GM10847 (cell line): ENCODE results near the gene LAPTM5.

Experiments used
- POLR2A ChIP-seq: IDR thresholded peaks from 2 replicates; pipeline ENCODE4 v1.6.1; 2011; ENCODE audit not compliant: insufficient read length; ENCODE audit errors: extremely low read depth

Gene LAPTM5

DNA sequence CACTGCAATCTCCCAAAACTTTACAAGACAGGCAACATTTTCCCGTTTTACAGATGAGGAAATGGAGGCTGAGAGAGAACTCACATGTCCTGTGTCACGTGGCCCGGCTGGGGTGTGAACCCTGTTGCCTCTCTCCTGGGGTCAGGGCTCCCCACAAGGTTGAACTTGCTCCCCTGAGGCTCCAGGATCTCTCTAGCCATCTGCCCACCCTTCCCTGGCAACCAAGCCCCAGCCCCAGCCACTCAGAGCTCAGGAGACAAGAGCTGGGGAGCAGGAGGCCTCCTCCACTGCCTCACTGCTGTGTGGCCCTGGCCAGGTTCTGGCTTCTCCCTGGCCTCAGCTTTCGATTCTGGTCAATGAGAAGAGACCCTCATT is 11.8 kb downstream of the LAPTM5 start:
- TF ChIP-seq POLR2A: no peak

DNA sequence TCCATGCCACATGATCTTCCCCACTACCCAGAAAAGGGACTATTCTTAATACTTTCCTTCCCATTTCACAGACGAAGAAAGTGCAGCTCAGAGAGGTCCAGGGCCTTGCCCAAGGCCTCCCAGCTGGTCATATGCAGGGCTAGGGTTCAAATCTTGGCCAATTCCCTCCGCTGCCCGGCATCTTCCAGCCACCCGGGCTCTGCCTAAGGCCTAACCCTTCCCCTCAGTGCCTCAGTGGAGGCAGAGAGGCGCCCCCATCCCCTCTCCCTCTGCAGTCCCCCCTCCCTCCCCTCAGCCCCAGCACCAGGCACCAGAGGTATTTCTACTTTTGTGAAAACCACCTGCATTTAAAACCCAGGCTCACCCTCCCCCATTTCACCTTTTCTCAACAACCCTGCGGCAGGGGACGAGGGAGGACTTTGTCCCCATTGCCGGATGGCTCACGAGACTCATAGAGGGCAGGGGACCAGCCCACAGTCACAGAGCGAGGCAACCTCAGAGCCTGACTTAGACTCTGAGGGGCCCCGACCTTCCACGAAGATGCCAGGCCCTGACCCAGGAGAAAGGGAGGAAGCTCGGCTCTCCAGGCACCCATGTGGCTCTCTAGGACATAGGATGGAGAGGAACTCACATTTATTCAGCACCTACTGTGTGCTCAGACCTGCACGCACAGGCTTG is 12.3 kb downstream of the LAPTM5 start:
- no peak for TF ChIP-seq POLR2A

DNA sequence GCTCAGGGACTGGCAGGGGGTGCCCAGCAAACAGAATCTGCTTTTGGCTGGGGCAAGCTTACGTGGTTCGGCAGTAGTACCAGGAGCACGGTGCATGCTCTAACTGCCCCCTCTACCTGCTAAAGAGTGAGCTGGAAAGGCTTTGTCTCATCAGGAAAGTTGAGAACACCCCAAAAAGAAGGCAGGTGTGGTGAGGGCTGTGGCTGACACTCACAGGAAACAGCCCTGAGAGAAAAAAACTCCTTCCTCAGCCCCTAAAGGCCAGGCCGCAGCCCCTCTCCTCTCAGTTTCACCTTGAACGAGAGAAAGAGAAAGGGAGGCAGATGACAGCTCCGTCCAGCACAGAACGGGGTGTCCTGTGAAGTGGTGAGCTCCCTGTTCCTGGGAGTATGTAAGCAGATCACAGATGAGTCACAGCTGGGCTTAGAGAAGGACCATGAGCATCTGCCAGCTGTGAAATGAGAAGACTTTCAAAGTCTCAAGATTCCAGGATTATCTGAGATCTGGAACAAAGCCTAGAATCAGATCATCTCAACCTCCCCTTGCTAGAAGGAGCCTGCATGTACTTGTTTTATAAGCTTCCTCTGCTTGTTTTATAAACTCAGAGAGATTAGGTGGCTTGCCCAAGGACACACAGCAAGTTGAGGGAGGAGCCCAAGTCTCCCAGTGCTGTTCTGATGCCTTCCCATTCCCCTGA is 13.4 kb downstream of the LAPTM5 start:
- no peak for TF ChIP-seq POLR2A

DNA sequence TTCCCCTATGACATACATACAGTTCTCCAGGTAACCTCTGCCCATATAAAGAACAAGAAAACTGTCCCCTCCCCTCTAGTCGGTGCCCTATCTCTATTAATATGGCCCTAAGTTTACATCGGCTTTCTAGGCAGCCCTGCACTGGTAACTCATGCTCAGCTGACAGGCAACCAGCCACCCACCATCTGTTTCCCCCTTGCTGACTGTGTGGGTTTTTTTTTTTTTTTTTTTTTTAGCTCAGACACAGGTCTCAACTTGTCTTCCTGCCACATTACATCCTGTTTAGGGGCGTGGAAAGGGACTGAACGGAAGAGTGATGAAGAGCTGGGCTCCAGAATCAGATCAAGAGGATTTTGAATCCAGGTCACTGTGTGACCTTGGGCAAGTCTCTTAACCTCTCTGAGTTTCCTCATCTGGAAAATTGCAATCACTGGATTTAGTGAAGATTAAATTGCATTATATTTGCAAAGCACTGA is 14.0 kb downstream of the LAPTM5 start:
- no peak for TF ChIP-seq POLR2A

DNA sequence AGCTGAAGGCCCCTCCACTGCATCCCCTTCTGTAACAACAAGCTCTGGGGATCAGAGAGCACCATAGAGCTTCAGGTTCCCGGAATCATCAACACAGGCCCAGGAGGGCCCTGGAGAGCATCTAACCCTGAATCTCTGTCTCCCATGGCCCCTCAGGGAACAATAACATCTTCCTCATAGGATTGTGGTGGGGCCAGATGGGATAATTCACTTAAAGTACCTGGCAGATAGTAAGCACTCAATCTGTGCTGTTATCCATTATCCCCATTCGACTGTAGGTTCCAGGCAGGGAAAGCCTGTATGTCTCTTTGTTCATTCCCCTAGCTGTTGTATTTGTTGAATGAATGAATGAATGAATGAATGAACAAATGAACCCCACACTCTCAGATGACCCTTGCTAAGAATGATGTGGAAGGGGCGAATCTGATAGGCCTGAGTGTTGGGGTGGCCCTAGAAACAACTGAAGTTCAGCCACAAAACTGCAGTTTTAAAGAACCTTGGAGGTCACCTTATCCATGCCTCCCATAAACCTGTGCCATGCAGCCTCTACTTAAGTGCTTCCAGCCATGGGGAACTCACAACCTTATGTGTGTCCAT is 14.5 kb downstream of the LAPTM5 start:
- TF ChIP-seq POLR2A: no peak

DNA sequence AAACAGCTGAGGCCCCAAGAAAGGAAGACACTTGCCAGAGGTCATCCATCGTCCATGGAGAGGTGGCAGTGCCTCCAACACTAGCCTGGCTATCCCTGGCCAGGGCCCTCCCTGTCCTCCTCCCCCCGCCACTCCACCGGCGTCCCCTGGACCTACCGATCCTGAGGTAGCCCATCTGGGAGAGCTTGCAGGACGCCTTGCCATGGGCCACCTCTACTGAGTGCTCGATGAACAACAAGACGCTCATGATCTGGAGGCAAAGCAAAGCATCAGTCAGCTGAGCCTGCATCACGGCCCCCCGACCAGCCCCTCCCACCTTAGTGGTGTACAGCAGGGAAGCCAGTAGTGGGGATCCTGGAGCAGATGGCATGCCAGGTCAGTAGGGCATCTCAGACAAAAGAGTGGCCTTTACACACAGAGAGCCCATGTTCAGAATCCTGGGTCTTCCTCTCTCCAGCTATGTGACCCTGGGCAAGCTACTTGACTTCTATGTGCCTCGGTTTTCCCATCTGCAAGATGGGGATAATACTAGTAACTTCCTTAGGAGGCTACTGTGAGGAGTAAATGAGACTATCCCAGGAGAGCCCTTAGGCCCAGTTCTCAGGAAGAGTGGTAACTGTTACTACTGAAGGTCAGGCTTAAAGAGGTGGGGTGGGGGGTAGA is 15.1 kb downstream of the LAPTM5 start:
- TF ChIP-seq POLR2A: no peak

DNA sequence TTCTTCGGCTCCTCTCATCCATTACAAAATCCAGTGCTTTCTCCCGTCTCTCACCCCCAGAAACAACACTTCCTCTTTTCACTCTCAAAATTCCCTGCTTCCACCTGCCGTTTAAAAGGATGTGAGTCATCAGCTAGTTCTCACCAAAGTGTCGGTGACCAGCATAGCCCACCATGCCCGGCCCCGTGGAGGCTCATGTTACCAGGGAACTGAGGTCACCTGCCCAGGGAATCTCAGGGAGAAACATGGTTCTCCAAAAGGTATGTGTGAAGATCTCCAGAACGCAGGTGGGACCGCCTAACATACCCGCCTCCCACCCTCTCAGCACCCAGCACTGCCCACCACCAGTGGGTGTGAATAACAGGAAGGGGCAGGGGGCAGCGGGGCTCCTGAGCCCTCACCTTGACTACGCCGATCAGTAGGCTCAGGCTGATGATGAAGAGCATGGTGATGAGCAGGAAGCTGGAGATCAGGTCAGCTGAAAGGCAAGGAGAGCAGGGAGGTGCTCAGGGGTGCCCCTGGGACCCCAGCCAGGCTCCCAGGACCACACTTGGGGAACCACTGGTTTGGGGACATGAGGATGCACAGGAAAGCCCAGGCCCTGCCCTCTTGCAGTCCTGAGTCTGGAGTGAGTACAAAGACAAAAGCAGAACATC is 16.2 kb downstream of the LAPTM5 start:
- TF ChIP-seq POLR2A: no peak

DNA sequence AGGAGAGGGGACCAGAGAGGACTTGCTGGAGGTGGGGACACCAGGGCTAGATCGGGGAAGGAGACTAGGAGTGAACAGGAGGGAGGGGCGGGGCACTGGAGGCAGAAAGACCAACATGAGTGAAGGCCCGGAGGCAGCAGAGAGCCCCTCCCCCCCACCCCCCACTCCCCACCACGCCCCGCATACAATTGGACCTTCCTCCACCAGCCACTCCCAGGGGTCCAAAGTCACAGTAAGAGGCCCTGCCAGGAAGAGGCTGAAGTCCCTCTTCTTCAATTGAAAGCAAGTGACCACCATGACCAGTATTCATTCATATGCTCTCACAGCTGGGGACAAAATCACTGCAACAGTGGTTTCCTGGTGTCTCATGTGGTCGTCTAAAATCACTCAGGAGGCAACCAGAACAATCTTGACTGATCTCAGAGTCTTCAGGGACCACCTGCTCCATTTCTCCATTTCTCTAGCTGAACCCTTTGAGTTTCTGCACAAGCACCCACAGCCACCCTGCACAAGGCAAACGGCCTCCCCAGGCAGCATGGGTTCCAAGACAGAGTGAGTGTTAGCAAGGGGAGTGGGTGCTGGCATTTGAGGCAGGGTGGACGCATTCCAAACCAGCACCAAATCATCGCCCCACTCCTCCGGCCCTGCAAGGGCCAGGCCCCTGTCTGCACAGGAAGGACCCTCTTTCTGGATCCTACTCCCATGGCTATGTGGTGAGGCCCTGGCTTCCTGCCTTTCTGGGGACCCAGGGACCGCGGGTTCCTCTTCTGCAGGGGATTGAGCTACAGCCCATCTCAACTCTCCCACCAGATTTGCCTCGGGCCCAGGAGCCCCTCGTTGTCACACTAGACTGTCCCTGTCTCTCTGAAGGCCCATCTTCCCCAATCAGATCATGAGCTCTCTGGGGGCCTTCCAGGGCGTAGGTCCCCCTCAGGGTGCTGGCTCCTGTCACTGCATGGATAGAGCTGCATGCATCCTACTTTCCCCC is 17.0 kb downstream of the LAPTM5 start:
- peak; percentile 9 for TF ChIP-seq POLR2A

DNA sequence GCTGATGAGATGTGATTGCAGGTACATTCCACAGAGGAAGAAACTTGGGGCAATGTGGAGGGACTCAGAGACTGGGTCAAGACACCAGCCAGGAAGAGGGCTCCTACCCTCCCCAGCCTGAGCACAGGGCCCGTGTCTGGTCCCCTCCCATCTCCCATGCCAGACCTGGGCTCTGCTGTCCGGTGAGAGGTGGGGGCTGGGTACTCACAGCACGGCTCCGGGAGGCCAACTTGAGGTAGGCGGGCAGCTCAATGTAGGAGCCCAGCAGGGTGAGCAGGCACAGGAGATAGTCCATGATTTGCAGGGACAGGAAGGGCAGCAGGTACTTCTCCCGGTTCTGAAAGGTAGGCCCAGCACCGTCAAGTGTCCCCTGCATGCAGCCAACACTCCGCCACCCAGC is 18.0 kb downstream of the LAPTM5 start:
- TF ChIP-seq POLR2A: no peak

DNA sequence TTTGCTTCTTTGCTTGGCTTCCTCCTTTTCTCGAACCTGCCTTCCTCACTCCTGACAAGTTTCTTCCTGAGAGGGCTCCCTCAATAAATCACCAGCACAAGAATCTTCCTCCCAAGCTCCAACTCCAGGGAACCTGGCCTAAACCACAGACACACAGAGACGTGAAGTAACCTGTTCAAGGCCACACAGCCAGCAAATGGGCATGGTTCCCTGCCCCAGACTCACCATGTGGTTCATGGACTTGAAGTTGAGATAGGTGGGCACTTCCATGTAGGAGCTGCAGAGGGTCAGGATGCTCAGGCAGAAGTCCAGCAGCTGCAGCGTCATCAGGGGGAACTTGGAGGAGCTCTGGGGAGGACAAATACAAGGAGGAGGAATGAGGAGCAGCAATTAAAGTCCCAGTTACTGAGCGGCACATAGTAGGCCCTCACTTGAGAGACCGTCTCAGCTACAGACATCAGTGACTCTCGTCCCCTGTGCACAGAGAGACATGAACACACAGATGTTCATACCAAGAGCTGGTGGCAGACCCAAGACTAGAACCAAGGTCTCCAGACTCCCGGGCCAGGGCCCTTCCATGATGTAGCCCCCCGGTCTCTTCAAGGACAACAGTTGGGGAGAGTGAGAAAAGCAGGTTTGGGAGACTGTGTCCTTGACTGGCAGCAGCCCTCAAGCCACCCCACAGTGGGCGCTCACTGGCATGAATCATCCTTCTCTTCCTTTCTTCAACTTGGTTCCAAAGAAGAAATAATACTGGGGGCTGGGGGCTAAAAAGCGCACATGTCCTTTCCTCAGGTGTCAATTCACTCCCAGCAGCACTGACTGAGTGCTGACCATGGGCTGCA is 18.6 kb downstream of the LAPTM5 start:
- no peak for TF ChIP-seq POLR2A

DNA sequence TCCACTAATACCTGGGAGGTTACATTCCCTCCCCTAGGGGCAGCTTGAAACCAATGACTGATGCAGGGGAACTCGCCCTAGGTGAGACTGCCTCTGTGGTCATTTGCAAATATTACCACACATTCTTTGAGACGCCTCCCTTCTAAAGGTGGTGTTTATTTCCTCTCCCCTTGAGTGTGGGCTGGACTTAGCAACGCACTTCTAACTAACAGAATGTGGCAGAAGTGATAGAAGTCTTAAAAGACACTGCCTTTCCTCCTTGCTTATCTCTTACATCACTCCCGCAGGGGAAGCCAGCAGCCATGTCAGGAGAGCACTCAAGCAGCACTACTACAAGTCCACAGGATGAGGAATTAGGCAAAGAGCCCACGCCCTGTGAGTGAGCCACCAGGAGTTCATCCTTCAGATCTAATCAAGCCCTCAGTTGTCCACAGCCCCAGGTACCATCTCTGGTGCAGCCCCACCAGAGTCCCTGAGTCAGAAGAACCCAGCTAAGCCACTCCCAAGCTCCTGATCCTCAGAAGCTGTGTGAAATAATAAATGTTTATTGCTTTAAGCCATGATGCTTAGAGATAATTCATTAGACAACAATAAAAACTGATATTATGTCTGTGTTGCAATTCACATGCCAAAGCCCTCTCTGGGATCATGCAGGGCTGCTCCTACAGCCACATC is 19.4 kb downstream of the LAPTM5 start:
- TF ChIP-seq POLR2A: no peak

DNA sequence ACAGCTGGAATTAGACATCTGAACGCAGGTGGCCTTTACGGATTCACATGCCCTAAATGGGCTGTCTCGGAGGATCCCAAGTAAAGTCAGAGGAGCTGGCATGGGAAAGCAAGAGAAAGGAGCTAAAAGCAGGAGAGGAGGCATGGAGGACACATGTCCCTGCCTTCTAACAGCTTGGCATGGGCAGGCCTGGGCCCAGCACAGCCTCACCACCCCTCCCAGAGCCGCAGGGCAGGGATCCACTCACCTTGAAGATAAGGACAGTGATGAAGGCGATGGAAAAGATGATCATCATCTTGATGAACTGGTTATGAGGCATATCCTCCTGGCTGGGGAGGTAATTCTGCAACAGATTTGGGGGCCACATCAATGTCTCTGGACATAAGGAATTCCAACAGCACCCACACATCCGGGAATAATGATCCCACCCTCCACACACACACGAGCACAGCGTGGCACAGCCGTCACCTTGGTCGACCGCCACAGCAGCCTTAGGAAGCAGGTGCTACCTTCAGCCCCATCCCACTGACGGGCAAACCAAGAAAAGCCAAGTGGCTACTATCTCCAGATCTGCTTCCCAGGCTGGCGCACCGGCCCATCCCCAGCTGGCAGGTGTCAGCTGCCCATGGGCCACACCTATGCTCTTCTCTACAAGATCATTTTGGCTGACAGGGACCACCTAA is 20.1 kb downstream of the LAPTM5 start:
- no peak for TF ChIP-seq POLR2A
